Measurements from ENCODE around the gene LIMK2. TPM values are rescaled to one million over a fixed set of nuclear protein-coding genes. Genes with fewer than 3 reads are reported as not detected.

LIMK2 gene
- total and polyA plus RNA-seq, 9 of the 15 experiments (the other 6 are each of a cell fraction or from before 2014, with no cell fraction given): 1.1 to 14.5 (median 8.5) TPM

DNA sequence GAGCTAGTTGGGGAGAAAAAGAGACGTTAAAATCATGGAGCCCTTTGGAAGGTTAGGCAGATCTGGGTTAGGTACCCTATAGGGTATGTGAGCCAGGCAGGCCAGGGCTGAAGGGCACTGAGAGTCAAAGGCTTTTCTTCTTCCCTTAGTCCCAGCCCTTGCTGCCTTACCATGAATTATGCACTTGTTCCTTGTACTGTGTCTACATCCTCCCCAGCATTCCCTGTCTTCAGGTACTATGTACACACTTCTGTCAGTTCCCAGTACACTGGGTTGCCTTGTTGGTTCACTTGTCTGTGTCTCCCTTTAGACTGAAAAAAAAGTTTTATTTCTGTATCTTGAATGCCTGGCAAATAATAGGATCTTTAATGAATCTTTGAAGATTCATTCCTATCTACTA is 35.2 kb upstream of the LIMK2 start:
- in situ Hi-C loops (cut with MboI): no loop called here
- H3K27me3 ChIP-seq (ENCODE audit: control insufficient read depth in 2 of 2, insufficient read depth in 2 of 2, low read length in 2 of 2): no peaks in the 10 kb centered on the region
- no peak overlapping the region for H3K4me3 ChIP-seq
- 0 out of 3 replicates have a peak, but pooled peaks cover 2% of the 10 kb centered on the region for H3K36me3 ChIP-seq (ENCODE audit: control insufficient read depth, insufficient read depth, low read length)
- WGBS (ENCODE audit: insufficient coverage, low coverage, missing lambda C conversion rate): 86% methylated on average over 1 of the region's 1 CpG
- H3K27ac ChIP-seq (ENCODE audit: extremely low read depth, low read depth, low read length): no peak overlapping the region
- CTCF ChIA-PET (ENCODE audit: low intra/inter-chr PET ratio): no interaction called here
- no peak for FAIRE-seq
- ATAC-seq: no peak
- POLR2A ChIA-PET: no interaction called here
- BruUV-seq (replicated peaks): no TSS peak
- H3K4me2 ChIP-seq (ENCODE audit: insufficient read depth, low read length): no peak overlapping the region
- intact Hi-C loops (cut with micrococcal nuclease): no loop called here
- H2AFZ ChIP-seq (ENCODE audit: low read depth, low read length): no peak overlapping the region
- H3K79me2 ChIP-seq (ENCODE audit: control insufficient read depth, insufficient read depth, low read length): no peaks in the 10 kb centered on the region; the same call in 2 of the 3 replicates
- H4K20me1 ChIP-seq (replicated peaks; ENCODE audit: control insufficient read depth, insufficient read depth, low read length): no peaks in the 10 kb centered on the region
- no peak for DNase-seq (ENCODE audit: extremely low read depth in 1 of 4, low spot score in 3 of 4)
- no peaks in the 10 kb centered on the region for H3K9me1 ChIP-seq (ENCODE audit: control insufficient read depth, insufficient read depth, low read length)
- no peak overlapping the region for H3K9ac ChIP-seq (ENCODE audit: insufficient read depth in 1 of 2, low read depth in 2 of 2, low read length in 2 of 2)
- no peaks in the 10 kb centered on the region; a peak in 1 of 5 replicates for H3K4me1 ChIP-seq (replicated peaks in 1 of 2; ENCODE audit: control insufficient read depth in 2 of 2, insufficient read depth in 2 of 2, low read length in 2 of 2)
- no peaks in the 10 kb centered on the region for H3K9me3 ChIP-seq (replicated peaks; ENCODE audit: control insufficient read depth, insufficient read depth, low read depth, low read length)
- TF ChIP-seq ZNF589 (CRISPR knock-in tag; IDR thresholded peaks at IDR 0.05; ENCODE audit: low read depth) (no peak), PCBP2 (IDR thresholded peaks at IDR 0.05; ENCODE audit: low read depth, low read length, poor library complexity, severe bottlenecking) (no peak), CTBP1 (IDR thresholded peaks at IDR 0.05; ENCODE audit: borderline replicate concordance) (no peak), RBBP5 (IDR thresholded peaks at IDR 0.05; ENCODE audit: borderline replicate concordance, insufficient read depth, low read length, poor library complexity, severe bottlenecking) (no peak), THAP12 (CRISPR knock-in tag; IDR thresholded peaks at IDR 0.05) (no peak), HDAC2 (IDR thresholded peaks at IDR 0.05) (no peak), HDGF (IDR thresholded peaks at IDR 0.05) (no peak), MAFG (tag; conservative IDR thresholded peaks at IDR 0.05) (no peak), HNRNPH1 (optimal IDR thresholded peaks at IDR 0.05; ENCODE audit: low read depth, low read length) (no peak), ZNF408 (CRISPR knock-in tag; IDR thresholded peaks at IDR 0.05; ENCODE audit: low read depth) (no peak)
- TF ChIP-seq, protein P1, sequence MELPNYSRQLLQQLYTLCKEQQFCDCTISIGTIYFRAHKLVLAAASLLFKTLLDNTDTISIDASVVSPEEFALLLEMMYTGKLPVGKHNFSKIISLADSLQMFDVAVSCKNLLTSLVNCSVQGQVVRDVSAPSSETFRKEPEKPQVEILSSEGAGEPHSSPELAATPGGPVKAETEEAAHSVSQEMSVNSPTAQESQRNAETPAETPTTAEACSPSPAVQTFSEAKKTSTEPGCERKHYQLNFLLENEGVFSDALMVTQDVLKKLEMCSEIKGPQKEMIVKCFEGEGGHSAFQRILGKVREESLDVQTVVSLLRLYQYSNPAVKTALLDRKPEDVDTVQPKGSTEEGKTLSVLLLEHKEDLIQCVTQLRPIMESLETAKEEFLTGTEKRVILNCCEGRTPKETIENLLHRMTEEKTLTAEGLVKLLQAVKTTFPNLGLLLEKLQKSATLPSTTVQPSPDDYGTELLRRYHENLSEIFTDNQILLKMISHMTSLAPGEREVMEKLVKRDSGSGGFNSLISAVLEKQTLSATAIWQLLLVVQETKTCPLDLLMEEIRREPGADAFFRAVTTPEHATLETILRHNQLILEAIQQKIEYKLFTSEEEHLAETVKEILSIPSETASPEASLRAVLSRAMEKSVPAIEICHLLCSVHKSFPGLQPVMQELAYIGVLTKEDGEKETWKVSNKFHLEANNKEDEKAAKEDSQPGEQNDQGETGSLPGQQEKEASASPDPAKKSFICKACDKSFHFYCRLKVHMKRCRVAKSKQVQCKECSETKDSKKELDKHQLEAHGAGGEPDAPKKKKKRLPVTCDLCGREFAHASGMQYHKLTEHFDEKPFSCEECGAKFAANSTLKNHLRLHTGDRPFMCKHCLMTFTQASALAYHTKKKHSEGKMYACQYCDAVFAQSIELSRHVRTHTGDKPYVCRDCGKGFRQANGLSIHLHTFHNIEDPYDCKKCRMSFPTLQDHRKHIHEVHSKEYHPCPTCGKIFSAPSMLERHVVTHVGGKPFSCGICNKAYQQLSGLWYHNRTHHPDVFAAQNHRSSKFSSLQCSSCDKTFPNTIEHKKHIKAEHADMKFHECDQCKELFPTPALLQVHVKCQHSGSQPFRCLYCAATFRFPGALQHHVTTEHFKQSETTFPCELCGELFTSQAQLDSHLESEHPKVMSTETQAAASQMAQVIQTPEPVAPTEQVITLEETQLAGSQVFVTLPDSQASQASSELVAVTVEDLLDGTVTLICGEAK (IDR thresholded peaks at IDR 0.05): no peak
- TF ChIP-seq, protein P1 (CRISPR knock-in tag; IDR thresholded peaks at IDR 0.05): no peak

Measured in K562 (cell line).